Ectodermal cell (in vitro differentiated cells): ENCODE measurements around the gene CSH1. TPM values are rescaled to one million over a fixed set of nuclear protein-coding genes. Genes with fewer than 3 reads are reported as not detected.
"Not testable (repeated sequence)": the region's sequence is repeated elsewhere in the genome, so short reads cannot be mapped to it uniquely, and the experiment has no call there.

Experiments used
- H3K27ac ChIP-seq: 2 replicates; pipeline ENCODE4 v1.7.0; 2013; ENCODE audit warnings: mild to moderate bottlenecking, low read depth, low read length; ENCODE audit not compliant: insufficient read depth, poor library complexity, severe bottlenecking
- H3K27me3 ChIP-seq: 2 replicates; pipeline ENCODE4 v1.7.0; 2013; ENCODE audit warnings: mild to moderate bottlenecking, low read length; ENCODE audit not compliant: insufficient read depth, control insufficient read depth, poor library complexity, severe bottlenecking
- H3K36me3 ChIP-seq: one replicate; pipeline ENCODE4 v1.7.0; 2013; ENCODE audit warnings: low read length; ENCODE audit not compliant: control insufficient read depth, insufficient read depth
- H3K4me1 ChIP-seq: one replicate; pipeline ENCODE4 v1.7.0; 2013; ENCODE audit warnings: low read length; ENCODE audit not compliant: control insufficient read depth, insufficient read depth
- H3K4me3 ChIP-seq: 2 replicates; pipeline ENCODE4 v1.7.0; 2013; ENCODE audit warnings: low read depth, low read length, control low read depth; ENCODE audit not compliant: insufficient read depth
- H3K9me3 ChIP-seq: 2 replicates; pipeline ENCODE4 v1.7.0; 2013; ENCODE audit warnings: mild to moderate bottlenecking, low read length, moderate library complexity; ENCODE audit not compliant: control insufficient read depth
- WGBS, 2 experiments: methylation state at CpG; one replicate each; pipeline ENCODE4 v1.1.7; 2013; ENCODE audit warnings: missing lambda C conversion rate in 2 of 2; 5-methylcytosine and 5-hydroxymethylcytosine counted together
- polyA plus RNA-seq, 4 experiments: library from polyadenylated mRNA; stranded (reverse); fragments of 50-300 nt; gene quantifications; one replicate each; pipeline ENCODE4 v1.2.3, GENCODE V29; 2013

CSH1 gene
- not detected for polyA plus RNA-seq (2013, experiment 1 of 4)
- polyA plus RNA-seq (2013, experiment 2 of 4), result not detected
- polyA plus RNA-seq (2013, experiment 3 of 4), result not detected
- not detected for polyA plus RNA-seq (2013, experiment 4 of 4)

DNA sequence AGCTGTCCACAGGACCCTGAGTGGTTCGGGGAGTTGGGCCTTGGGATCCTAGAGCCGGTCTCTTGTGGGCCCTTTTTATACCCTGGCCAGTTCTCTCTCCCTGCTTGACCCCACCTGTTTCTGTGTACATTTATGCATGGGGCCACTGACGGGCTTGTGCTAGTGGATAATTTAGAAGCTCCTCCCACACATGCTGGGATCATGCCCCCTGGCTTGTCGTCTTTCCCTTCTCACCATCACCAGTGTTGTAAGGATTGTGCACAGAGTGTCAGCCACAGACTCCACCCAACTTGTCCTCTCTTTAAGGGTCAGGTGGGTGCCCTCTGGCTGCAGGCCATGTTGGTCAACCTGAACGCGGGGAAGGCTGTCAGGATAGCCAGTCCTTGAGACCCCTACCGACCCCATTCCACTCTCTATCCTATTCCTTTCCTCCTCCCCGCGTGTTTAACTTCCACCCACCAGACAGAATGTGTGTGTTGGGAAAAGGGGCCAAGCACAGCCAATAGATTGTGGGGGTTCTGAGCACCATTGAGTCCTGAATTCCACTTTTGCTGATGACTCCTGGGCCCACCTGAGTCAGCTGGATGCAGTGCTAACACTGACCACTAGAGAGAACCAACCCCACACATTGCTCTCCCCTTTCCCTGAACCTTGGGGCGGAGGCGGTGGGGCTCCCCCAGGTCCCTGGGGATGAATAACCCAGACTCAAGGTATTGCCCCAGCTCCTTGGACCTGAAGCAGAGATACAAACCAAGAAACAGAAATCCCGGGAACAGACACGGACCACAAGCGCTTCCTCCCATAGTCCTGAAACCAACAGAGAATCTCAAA is at the start of gene CSH1:
TSS of gene CSH1 (minus strand) at position 51 of the 831 bp plus-strand sequence. CDS start 63 bp downstream, outside the sequence.
- WGBS, 2 experiments, result 95 to 97% methylated on average over 3 to 9 of the region's 14 CpGs
- H3K27ac ChIP-seq, result not testable (repeated sequence)

DNA sequence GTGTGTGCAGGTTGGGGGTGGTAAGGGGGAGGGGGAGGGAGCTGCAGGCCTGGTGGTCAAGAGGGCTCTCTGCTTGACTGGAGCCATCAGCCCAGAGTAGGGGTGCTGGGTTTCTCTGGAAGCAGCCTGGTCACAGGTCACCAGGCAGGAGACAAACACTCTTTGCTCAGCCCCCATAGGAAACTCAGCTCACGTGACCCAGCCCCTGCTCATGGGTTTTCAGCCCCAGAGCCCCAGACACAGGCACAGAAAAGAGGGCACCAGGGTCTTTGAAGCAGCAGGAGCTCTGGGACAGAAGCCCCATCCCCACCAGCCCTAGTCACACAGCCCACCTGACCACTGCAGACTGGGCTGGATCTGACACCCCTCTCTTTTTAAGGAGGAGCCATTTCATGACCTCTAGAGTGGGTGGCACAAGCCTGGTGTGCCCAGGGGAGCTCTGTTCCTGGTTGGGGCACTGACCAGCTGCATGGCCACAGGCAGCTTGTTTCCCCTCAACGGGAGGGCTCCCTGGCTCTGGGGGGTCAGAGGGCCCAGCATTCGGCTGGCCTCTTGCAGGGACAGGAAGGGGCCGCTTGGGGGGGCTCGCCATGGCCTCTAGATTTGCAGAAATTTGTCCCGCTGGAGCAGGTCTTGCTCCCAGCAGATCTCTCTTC is 49.5 kb upstream of the CSH1 start:
- H3K36me3 ChIP-seq, result no peaks in the 10 kb centered on the region
- H3K27ac ChIP-seq, result no peak overlapping the region
- H3K9me3 ChIP-seq, result no peaks in the 10 kb centered on the region
- 76 to 82% methylated on average over 6 of the region's 6 CpGs for WGBS, 2 experiments
- H3K4me3 ChIP-seq, result no peak overlapping the region
- H3K27me3 ChIP-seq, result no peaks in the 10 kb centered on the region
- no peaks in the 10 kb centered on the region for H3K4me1 ChIP-seq

More for the DNA sequence above, at the start of gene CSH1:
- H3K27me3 ChIP-seq, H3K9me3 ChIP-seq, H3K36me3 ChIP-seq, H3K4me3 ChIP-seq, H3K4me1 ChIP-seq: not testable (repeated sequence)

DNA sequence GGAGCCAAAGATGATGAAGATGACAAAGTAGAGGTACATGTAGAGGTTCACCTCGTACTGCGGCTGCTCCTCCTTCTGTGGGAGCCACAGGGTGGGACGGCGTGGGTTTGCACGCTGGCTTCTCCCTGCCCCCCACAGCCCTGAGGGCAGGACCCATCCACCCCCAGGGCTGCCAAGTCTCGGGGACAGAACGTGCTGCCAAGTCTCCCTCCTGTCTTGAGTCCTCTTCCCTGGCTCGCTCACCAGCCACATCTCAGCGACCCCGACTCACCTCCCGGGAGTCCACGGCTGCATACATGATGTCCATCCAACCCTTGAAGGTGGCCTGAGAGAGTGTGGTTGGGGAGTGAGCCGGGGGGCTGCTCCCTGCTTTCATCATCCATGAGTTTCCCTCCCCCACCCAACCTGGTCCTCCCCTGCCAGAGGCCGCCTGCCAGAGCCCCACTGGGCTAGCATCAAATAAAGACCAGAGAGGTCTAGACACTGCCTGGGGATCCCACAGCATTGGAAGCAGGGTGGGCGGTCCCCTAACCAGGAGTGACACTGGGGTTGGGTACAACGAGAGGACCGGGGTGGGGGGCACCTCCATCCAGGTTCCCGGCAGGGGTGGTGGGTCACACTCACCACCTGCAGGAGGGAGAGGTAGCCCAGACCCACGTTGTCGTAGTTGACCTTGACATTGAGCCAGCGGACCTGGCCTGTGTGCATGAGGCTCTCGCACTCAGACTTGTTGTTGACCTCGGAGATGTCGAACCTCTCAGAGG is 48.5 kb upstream of the CSH1 start:
- Histone ChIP-seq H3K27ac (no peak overlapping the region), H3K27me3 (no peaks in the 10 kb centered on the region), H3K36me3 (no peaks in the 10 kb centered on the region), H3K9me3 (no peaks in the 10 kb centered on the region), H3K4me1 (no peaks in the 10 kb centered on the region), H3K4me3 (no peak overlapping the region)
- WGBS, 2 experiments, result 92 to 94% methylated on average over 24 of the region's 24 CpGs

DNA sequence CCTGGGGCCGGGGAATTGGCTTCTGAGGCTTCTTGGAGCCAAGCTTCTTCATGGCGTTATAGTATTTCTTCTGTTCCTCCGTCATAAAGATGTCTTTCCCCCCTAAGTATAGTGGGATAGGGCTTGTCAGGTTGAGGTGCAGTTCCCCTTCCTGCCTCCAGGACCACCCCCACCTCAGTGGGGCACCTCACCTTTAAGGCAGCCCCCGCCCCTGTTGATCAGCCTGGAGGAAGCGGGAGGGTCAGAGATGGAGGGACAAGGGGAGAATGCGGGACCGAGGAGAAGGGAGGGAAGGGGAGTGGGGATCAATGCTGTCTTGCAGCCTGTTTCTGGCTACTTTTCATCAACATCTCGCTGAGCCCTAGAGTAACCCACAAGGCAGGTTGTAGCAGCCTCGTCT is 47.4 kb upstream of the CSH1 start:
- Histone ChIP-seq H3K27ac (no peak overlapping the region), H3K9me3 (no peaks in the 10 kb centered on the region), H3K4me3 (no peak overlapping the region), H3K4me1 (no peaks in the 10 kb centered on the region), H3K36me3 (no peaks in the 10 kb centered on the region), H3K27me3 (no peaks in the 10 kb centered on the region)
- 83 to 90% methylated on average over 9 of the region's 9 CpGs for WGBS, 2 experiments

DNA sequence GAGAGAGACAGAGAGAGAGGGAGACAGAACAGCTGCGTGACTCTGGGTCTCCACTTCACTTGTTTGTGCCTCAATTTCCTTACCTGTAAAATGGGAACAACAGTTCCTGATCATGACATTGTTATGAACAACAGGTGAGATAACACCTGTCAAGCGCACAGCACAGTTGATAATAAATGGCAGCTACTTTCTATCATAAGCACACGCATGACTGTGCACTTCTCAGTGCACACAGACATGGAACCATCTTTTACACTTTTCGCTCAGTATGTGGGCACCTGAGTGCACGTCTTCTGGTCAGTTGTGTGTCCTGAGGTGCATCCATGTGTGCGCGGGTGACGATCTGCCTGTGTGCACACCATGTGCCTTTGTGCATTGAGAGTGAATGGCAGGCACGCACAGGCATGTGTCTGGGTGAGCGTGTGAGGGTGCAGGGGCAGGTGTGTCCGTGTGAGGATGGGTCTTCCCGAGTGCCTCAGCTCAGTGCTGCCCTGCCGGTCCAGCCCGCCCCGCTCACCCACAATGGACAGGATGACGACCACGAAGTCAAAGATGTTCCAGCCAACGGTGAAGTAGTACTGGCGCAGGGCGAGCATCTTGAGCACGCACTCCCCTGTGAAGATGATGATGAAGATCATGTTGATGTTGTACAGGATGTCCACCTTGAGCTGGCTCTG is 46.1 kb upstream of the CSH1 start:
- 95% methylated on average over 21 of the region's 21 CpGs for WGBS, 2 experiments
- H3K4me3 ChIP-seq, result no peak overlapping the region
- H3K27ac ChIP-seq, result no peak overlapping the region
- peaks cover 12% of the 10 kb centered on the region for H3K4me1 ChIP-seq
- H3K9me3 ChIP-seq, result no peaks in the 10 kb centered on the region
- no peaks in the 10 kb centered on the region for H3K27me3 ChIP-seq
- no peaks in the 10 kb centered on the region for H3K36me3 ChIP-seq

DNA sequence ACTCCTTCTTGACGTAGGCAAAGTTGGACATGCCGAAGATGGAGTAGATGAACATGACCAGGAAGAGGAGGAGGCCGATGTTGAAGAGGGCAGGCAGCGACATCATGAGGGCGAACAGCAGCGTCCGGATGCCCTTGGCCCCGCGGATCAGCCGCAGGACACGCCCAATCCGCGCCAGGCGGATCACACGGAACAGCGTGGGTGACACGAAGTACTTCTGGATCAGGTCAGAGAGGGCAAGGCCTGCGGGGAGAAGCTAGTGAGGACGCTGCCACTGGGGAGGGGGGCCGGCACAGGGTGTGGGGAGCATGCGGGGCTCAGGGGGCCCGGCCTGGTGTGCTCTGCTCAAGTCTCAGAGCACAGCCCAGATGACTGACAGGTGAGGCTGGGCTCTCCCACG is 45.4 kb upstream of the CSH1 start:
- H3K36me3 ChIP-seq, result no peaks in the 10 kb centered on the region
- H3K4me3 ChIP-seq, result no peak overlapping the region
- H3K4me1 ChIP-seq, result peaks cover 12% of the 10 kb centered on the region
- 94 to 96% methylated on average over 23 of the region's 23 CpGs for WGBS, 2 experiments
- no peaks in the 10 kb centered on the region for H3K9me3 ChIP-seq
- no peaks in the 10 kb centered on the region for H3K27me3 ChIP-seq
- H3K27ac ChIP-seq, result no peak overlapping the region

DNA sequence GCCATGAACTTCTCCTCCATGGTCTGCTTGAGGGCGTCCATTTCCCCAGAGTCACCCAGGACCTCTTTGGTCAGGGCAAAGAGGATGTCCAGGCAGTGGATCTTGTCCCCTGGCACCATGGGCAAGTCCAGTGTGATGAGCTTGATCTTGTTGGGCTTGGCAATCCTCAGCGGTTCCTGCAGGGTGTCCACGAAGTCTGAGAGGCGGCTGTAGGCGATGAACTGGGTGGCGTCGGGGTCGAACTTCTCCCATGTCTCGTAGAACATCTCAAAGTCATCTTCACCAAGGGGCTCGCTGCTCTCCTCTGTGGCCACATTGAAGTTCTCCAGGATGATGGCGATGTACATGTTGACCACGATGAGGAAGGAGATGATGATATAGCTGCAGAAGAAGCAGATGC is 44.8 kb upstream of the CSH1 start:
- H3K9me3 ChIP-seq, result no peaks in the 10 kb centered on the region
- H3K36me3 ChIP-seq, result no peaks in the 10 kb centered on the region
- peaks cover 12% of the 10 kb centered on the region for H3K4me1 ChIP-seq
- H3K4me3 ChIP-seq, result no peak overlapping the region
- WGBS, 2 experiments, result 94 to 96% methylated on average over 12 of the region's 12 CpGs
- H3K27ac ChIP-seq, result no peak overlapping the region
- no peaks in the 10 kb centered on the region for H3K27me3 ChIP-seq

DNA sequence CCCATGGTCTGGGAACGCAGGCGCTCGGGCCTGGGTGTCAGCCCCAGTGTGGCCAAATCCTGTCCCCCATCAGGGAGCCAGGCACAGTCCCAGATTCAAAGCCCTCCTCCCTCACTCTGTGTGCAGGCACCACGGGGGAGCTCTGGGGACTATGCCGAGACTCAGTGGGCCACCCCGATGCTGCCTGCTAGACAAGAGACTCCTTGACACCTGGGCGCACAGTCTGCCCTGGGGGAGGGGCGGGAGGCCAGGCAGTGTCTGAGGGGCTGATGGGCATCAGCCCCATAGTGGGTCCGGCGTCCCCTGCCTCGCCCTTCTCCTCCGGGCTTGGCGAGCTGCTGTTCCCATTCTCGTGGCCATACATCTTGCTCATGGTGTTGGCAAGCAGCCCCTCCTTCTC is 44.2 kb upstream of the CSH1 start:
- no peaks in the 10 kb centered on the region for H3K36me3 ChIP-seq
- H3K9me3 ChIP-seq, result no peaks in the 10 kb centered on the region
- H3K4me1 ChIP-seq, result peaks cover 12% of the 10 kb centered on the region
- 92 to 94% methylated on average over 14 of the region's 14 CpGs for WGBS, 2 experiments
- H3K27ac ChIP-seq, result no peak overlapping the region
- H3K27me3 ChIP-seq, result no peaks in the 10 kb centered on the region
- H3K4me3 ChIP-seq, result no peak overlapping the region

DNA sequence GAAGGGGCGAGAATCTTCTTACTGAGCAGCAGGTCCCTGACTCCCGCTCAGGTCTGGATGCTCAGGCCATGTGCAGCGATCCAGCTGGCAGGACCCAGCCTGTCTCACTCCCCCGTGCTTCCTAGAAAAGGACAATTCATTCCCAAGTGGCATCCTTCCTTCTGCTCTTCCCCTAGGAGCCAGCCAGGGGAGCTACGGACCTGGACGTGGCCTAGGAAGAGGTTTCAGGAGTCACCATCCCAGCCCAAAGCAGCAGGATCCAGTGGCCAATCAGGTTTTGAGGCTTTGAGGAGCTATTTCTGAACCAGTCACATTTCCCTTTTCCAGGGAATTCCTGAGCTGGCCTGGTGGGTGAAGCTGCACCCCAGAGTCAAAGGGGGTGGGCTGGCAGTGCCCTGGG is 43.5 kb upstream of the CSH1 start:
- Histone ChIP-seq H3K4me1 (peaks cover 12% of the 10 kb centered on the region), H3K27me3 (no peaks in the 10 kb centered on the region), H3K4me3 (no peak overlapping the region), H3K36me3 (no peaks in the 10 kb centered on the region), H3K27ac (no peak overlapping the region), H3K9me3 (no peaks in the 10 kb centered on the region)
- WGBS, 2 experiments, result 83 to 84% methylated on average over 6 of the region's 6 CpGs
